Testis (tissue), 2 donors: Measurements from ENCODE around the gene AKR1B1.

ENCODE experiments used
- POLR2A ChIP-seq: fragments of 450-650 bp; IDR thresholded peaks from one replicate; pipeline ENCODE4 v1.6.1; 2017; ENCODE audit warnings: antibody characterized with exemption, mild to moderate bottlenecking, moderate library complexity
- TF ChIP-seq, protein P1 (sequence below), 3 experiments: fragments of 450-650 bp in 2 of 3; fragments of 200-600 bp in 1 of 3; sonication (generic) in 1 of 3; IDR thresholded peaks; one replicate each; pipeline ENCODE4 v1.5.1; 2016 to 2019; ENCODE audit warnings: antibody characterized with exemption in 3 of 3, mild to moderate bottlenecking in 2 of 3, moderate library complexity in 1 of 3

DNA sequence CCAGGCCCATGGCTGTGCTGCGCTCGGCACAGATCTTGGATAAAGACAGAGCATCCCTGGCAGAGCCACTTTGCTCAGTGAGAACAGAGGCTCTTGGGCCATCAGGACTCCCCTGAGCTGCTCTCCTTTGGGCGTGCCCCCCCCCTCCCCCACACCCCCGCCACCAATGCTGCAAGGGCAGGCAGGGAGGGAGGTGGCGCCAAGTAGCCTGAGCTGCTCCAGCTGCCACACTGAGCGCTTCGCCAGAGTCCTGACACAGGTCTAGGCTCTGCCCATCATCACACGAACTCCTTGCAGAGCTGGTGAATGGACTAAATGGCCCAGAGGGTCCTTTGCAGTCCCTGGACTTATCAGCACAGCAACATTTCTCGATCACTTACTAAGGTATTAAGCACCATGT is 12.5 kb downstream of the AKR1B1 start:
- no peak for TF ChIP-seq POLR2A
- TF ChIP-seq, protein P1, sequence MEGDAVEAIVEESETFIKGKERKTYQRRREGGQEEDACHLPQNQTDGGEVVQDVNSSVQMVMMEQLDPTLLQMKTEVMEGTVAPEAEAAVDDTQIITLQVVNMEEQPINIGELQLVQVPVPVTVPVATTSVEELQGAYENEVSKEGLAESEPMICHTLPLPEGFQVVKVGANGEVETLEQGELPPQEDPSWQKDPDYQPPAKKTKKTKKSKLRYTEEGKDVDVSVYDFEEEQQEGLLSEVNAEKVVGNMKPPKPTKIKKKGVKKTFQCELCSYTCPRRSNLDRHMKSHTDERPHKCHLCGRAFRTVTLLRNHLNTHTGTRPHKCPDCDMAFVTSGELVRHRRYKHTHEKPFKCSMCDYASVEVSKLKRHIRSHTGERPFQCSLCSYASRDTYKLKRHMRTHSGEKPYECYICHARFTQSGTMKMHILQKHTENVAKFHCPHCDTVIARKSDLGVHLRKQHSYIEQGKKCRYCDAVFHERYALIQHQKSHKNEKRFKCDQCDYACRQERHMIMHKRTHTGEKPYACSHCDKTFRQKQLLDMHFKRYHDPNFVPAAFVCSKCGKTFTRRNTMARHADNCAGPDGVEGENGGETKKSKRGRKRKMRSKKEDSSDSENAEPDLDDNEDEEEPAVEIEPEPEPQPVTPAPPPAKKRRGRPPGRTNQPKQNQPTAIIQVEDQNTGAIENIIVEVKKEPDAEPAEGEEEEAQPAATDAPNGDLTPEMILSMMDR (IDR thresholded peaks at IDR 0.05), result no peak
